ENCODE data around the gene CCDC141.

CCDC141 gene

DNA sequence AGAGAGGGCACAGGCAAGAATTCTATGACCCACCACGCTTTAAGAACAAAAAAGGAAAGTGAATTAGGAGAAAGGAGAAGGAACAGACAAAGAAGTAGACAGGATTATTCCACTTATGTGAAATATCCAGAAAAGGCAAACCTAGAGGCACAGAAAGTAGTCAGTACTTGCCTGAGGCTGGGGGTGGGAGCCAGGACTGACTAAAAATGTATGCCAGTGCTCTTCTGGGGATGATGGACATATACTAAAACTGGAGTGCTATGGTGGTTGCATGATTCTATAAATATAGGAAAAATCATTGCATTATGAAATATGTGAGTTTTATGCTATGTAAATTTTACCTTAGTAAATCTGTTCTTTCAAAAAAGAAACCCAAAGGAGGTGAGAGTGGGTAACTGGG, 168.9 kb downstream of the CCDC141 start:
- no peak for TF ChIP-seq CTCF (IDR thresholded peaks at IDR 0.05; ENCODE audit: low read depth, low read length)
- DNase-seq (ENCODE audit: low read depth in 2 of 2): no peak
- H3K4me3 ChIP-seq (replicated peaks in 1 of 2; ENCODE audit: low read depth in 2 of 2, low read length in 2 of 2): no peak overlapping the region

GRCh38 chr2:178880257-178880656, 169.7 kb downstream of the CCDC141 start:
- TF ChIP-seq CTCF (IDR thresholded peaks at IDR 0.05; ENCODE audit: low read depth, low read length): no peak
- no peak for DNase-seq (ENCODE audit: low read depth in 2 of 2)
- H3K4me3 ChIP-seq (replicated peaks in 1 of 2; ENCODE audit: low read depth in 2 of 2, low read length in 2 of 2): no peak overlapping the region

DNA sequence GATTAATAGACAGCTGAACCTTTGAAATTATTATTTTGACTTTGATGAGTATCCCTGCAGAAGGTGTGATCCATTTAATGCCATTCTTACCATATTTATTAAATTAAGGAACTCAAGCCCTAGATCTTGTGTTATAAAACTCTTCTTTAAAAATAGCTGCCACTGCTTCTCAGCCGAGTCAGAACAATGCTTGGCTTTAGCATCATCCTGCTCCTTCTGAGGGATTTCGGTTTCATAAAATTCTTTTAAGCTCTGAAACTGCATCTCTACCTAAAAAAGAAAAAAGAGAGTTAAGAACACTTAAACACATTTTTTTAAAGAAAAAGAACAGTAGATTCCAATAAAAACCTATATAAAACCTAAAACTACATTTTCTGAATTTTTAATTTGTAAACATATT, 172.1 kb downstream of the CCDC141 start:
- no peak for TF ChIP-seq CTCF (IDR thresholded peaks at IDR 0.05; ENCODE audit: low read depth, low read length)

DNA sequence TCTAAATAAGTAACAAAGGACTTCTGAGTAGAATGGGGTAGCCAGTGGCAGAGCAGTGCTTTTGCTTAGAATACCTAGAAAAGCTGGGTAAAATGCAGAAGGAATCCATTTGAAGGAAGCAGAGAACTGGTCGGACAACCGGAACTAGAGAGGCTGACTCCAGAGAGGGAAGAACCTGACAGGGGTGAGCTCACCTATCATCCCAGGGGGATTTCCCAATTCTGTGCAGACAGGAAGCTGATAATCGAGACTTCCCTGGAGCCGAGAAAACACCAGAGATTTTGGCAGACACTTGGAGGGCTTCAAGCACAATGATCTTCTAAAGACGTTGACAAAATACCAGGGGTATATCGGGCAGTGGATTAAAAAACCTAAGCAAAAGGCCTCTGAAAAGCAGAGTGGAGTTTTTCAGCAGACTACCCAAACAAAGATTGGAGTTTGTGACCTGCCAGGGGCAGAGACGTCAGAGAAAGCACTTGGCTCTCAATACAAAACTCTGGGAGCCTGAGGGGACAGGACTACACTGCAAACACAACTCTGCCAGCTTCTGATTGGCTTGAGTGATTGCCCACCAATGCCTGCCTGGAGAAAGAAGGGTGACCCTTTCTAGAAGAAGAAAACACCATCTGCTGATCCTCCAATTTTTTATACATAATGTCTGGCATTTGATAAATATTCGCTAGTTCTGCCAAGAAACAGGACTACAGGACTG, 175.3 kb downstream of the CCDC141 start:
- TF ChIP-seq CTCF (IDR thresholded peaks at IDR 0.05; ENCODE audit: low read depth, low read length): no peak
- no peak overlapping the region for H3K4me3 ChIP-seq (replicated peaks in 1 of 2; ENCODE audit: low read depth in 2 of 2, low read length in 2 of 2)
- DNase-seq (ENCODE audit: low read depth in 2 of 2): peak in 1 of 2 donors; percentile 60

More for the DNA sequence above, 172.1 kb downstream of the CCDC141 start:
- DNase-seq (ENCODE audit: low read depth in 2 of 2): no peak
- no peak overlapping the region for H3K4me3 ChIP-seq (replicated peaks in 1 of 2; ENCODE audit: low read depth in 2 of 2, low read length in 2 of 2)

GRCh38 chr2:178873912-178874311, 176.0 kb downstream of the CCDC141 start:
- no peak overlapping the region for H3K4me3 ChIP-seq (replicated peaks in 1 of 2; ENCODE audit: low read depth in 2 of 2, low read length in 2 of 2)
- peak in 1 of 2 donors; percentile 18 for DNase-seq (ENCODE audit: low read depth in 2 of 2)
- no peak for TF ChIP-seq CTCF (IDR thresholded peaks at IDR 0.05; ENCODE audit: low read depth, low read length)

DNA sequence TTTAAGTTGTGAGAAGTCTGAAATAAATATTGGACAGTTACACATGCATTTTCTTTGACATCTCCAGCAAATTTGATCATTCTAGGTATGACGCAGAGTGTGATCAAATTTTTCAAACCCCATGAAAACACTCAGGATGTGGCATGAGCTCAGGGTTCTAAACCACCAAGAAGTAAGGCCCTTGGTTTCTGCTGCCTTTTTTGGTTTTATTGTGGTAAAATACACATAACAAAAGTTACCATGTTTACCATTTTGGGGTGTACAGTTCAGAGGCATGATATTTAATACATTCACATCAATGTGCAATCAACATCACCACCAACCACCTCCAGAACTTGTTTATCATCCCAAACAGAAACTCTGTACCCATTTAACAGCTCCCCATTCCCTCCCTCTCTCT, 178.4 kb downstream of the CCDC141 start:
- no peak for DNase-seq (ENCODE audit: low read depth in 2 of 2)
- TF ChIP-seq CTCF (IDR thresholded peaks at IDR 0.05; ENCODE audit: low read depth, low read length): no peak
- H3K4me3 ChIP-seq (replicated peaks in 1 of 2; ENCODE audit: low read depth in 2 of 2, low read length in 2 of 2): no peak overlapping the region

DNA sequence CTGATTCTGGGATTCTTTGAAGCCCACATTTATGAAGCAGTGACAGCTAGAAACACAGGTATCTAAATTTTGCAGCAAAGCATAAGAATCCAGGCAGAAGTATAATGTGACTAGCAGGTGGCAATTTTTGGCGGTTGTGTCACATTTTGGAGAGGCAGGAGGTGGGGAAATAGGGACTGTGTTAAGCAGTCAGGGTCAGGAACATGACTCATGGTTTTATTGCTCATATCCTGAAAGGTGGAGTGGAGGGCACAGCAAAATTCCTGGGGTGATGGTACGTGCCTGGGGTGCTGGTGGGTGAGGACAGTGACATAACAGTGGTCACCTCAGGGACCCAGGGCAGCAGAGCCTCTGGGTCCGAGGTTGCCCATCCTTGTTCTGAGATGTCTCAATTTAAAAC, 179.2 kb downstream of the CCDC141 start:
- H3K4me3 ChIP-seq (replicated peaks in 1 of 2; ENCODE audit: low read depth in 2 of 2, low read length in 2 of 2): no peak overlapping the region
- TF ChIP-seq CTCF (IDR thresholded peaks at IDR 0.05; ENCODE audit: low read depth, low read length): no peak
- DNase-seq (ENCODE audit: low read depth in 2 of 2): peak in 1 of 2 donors; percentile 69
